AG09319 (cell line): ENCODE data around the gene TRIM52.
"Not testable (repeated sequence)": the region's sequence is repeated elsewhere in the genome, so short reads cannot be mapped to it uniquely, and the experiment has no call there.

Source experiments
- DNase-seq: peaks from one replicate; pipeline ENCODE4 v3.0.0-alpha.2; 2010; ENCODE audit warnings: low read depth; ENCODE audit errors: extremely low read depth
- CTCF ChIP-seq: IDR thresholded peaks from 2 replicates; pipeline ENCODE4 v1.5.1; 2011; ENCODE audit warnings: low read depth, mild to moderate bottlenecking, inconsistent platforms, low read length, moderate library complexity

The TRIM52 gene

DNA sequence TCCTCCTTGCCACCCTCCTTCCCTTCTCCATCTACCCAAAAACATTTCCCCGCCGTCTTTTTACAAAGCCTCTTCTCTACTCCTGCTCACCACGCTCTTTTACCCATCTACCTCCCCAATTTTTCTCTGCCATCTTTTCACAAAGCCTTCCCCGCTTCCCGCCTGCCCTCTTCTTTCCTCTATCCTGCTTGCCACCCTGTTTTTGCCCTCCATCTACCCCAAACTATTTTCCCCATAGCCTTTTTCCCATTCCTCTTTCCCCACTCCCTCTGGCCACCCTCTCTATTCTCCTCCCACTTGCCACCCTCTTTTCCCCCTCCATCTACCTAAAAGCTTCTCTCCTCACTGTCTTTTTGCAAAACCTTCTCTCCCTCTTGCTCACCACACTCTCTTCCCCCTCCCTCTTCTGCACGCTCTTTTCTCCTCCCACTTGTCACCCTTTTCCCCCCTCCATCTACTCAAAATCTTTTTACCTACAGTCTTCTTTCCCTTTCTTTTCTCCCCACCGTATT lies 19.4 kb upstream of the TRIM52 start:
- TF ChIP-seq CTCF, result no peak
- no peak for DNase-seq

GRCh38 chr5:181273433-181273744 lies 12.4 kb upstream of the TRIM52 start:
- DNase-seq, result not testable (repeated sequence)

DNA sequence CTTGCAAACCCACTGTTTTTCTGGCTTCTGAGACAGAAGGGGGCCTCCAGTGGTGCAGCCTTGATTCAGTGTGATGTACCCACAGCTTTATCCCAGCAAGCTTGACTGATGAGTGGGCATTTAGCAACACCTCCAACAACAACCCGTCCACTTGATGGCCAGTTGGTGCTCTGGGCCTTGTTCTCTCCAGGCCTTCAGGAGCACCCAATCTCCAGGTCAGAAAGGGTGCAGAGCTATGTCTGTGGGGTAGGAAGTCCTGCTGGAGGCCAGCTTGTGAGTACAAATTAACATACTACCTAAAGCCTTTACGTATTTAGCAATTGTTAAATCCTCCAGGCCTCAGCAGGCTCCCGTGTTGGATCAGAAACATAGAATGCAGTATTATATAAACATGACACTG lies 10.1 kb upstream of the TRIM52 start:
- no peak for TF ChIP-seq CTCF
- DNase-seq, result no peak

DNA sequence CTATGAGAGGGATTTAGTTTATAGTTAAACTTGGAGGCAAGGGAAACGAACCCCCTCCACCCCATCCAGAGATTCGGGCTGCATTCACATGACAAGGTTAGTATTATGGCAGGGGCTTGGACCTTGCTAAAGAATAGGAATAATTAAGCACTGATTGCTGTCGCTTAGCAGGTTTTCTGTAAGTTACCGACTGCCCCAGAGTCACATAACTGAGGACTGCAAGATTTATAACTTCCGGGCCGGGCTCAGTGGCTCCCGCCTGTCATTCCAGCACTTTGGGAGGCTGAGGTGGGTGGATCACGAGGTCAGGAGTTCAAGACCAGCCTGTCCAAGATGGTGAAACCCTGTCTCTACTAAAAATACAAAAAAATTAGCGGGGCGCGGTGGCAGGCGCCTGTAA lies 7.0 kb upstream of the TRIM52 start:
- DNase-seq, result not testable (repeated sequence)

DNA sequence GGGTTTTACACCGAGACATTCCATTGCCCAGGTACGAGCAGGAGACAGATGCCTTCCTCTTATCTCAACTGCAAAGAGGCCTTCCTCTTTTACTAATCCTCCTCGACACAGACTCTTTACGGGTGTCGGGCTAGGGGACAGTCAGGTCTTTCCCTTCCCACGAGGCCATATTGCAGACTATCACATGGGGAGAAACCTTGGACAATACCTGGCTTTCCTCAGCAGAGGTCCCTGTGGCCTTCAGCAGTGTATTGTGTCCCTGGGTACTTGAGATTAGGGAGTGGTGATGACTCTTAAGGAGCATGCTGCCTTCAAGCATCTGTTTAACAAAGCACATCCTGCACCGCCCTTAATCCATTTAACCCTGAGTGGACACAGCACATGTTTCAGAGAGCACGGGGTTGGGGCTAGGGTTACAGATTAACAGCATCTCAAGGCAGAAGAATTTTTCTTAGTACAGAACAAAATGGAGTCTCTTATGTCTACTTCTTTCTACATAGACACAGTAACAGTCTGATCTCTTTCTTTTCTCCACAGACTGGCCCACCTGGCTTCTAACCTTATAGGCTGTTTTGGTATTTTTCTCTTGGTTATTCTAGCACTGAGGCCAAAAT lies 6.5 kb upstream of the TRIM52 start:
- DNase-seq, result not testable (repeated sequence)

- TF ChIP-seq CTCF, result no peak
- no peak for DNase-seq
These were observed 4.2 kb upstream of the TRIM52 start for GRCh38 chr5:181265092-181265671.

DNA sequence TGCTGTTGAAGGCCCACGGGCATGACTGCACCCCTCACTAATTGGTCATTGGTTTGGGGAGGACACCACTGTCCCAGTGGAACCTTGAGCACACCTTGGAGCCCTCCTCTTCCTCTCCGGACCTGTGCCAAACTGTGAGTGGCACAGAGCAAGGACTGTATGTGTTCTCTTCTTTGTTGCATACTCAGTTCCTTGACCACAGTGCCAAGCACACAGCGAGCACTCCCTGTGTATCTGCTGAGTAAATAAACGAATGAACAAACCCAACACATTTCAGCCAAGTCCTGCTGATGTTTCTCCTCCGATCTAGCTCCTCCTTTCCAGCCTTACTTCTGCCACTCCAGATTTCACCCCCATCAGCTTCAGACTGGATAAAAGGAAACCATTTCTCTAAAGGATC lies 2.7 kb upstream of the TRIM52 start:
- no peak for DNase-seq
- no peak for TF ChIP-seq CTCF

- no peak for DNase-seq
- TF ChIP-seq CTCF, result no peak
These were observed 542 bp upstream of the TRIM52 start for GRCh38 chr5:181261320-181262049.
